ENCODE results near the gene YPEL2.
A peak's percentile ranks its signal among the peaks of the same experiment; 100 is the strongest.

The YPEL2 gene

DNA sequence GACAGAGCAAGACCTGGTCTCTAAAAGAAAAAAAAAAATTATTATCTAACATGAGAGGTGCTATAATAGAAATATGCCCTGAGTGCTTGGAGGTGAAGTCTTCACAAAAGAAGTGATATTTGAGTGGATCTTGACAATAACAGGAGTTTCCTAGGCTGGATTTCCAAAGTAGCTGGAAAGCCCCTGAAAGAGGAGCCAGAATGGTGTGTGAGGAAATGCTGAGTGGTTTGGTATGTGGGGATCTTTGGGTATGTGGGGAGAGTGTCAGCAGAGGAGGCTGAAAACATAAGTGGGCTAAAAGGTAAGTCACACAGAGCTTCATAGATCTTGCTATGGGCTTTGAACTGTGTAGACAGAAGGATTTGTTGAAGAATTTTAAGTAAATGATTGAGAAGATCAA lies 100.1 kb downstream of the YPEL2 start (continued):
- TF ChIP-seq, protein P1, sequence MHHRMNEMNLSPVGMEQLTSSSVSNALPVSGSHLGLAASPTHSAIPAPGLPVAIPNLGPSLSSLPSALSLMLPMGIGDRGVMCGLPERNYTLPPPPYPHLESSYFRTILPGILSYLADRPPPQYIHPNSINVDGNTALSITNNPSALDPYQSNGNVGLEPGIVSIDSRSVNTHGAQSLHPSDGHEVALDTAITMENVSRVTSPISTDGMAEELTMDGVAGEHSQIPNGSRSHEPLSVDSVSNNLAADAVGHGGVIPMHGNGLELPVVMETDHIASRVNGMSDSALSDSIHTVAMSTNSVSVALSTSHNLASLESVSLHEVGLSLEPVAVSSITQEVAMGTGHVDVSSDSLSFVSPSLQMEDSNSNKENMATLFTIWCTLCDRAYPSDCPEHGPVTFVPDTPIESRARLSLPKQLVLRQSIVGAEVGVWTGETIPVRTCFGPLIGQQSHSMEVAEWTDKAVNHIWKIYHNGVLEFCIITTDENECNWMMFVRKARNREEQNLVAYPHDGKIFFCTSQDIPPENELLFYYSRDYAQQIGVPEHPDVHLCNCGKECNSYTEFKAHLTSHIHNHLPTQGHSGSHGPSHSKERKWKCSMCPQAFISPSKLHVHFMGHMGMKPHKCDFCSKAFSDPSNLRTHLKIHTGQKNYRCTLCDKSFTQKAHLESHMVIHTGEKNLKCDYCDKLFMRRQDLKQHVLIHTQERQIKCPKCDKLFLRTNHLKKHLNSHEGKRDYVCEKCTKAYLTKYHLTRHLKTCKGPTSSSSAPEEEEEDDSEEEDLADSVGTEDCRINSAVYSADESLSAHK (tag by site-specific recombination; IDR thresholded peaks at IDR 0.05) = no peak
- TF ChIP-seq ZNF843 (tag by site-specific recombination; IDR thresholded peaks at IDR 0.05) = no peak
- no peak for TF ChIP-seq ZXDB (tag by site-specific recombination; IDR thresholded peaks at IDR 0.05)

DNA sequence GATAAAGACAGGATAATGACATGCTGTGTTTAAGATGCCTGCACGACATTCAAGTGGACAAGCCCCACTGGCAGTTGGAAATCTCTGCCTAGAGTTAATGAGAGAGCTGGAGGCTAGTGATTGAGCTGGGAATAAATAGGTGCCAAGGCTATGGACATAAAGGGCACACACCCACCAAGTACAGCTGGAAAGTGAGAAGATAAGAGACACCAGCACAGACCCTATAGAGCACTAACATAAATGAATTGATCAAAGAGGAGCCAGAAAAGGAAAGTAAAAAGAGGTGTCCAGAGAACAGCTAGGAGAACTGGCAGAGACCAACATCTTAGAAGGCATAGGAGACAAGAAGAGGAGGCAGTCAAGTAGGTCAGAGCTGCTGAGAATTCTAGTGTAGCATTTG lies 101.2 kb downstream of the YPEL2 start:
- no peak overlapping the region for H3K27ac ChIP-seq (ENCODE audit: extremely low read depth, low read depth, low read length)
- POLR2A ChIA-PET = no interaction called here
- TF ChIP-seq SETDB1 (IDR thresholded peaks at IDR 0.05; ENCODE audit: insufficient read length, low read length) (peak; percentile 71), ZNF610 (tag by site-specific recombination; IDR thresholded peaks at IDR 0.05; ENCODE audit: borderline replicate concordance) (no peak)
- H3K9me3 ChIP-seq (ENCODE audit: control insufficient read depth, insufficient read depth, low read depth, low read length) = peaks cover 2% of the 10 kb centered on the region; the same call in 1 of the 2 replicates
- no peak overlapping the region for H3K4me3 ChIP-seq (ENCODE audit: low read depth, low read length)
- no peaks in the 10 kb centered on the region for H3K36me3 ChIP-seq (ENCODE audit: control insufficient read depth in 2 of 2, insufficient read depth in 1 of 2, low read length in 2 of 2)
- peaks cover 4% of the 10 kb centered on the region for H3K4me1 ChIP-seq (ENCODE audit: control insufficient read depth, insufficient read depth, low read length)
- CTCF ChIA-PET = interaction anchor here (0.6 to 15.6 kb wide), 4 partner anchors 9 to 132 kb away, joined by 3 to 290 read pairs (median 12); no protein-coding TSS in a partner anchor

DNA sequence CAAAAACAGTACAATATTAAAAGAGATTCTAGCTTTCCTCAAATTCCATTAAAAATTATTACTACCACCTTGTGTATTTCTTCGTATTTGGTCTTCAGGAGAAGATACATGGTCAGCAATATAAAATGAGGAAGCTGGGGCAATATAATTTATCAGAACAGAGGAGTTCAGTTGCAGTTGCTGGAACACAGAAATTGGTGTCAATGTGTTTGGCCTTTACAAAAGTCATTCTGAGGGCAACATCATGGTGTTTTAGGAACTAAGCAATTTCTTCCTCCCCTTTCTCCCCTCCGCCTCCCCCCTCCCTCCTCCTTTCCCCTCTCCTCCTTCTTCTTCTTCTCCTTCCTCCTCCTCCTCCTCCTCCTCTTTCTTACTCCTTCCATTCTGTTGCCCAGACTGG lies 102.1 kb downstream of the YPEL2 start:
- no peak overlapping the region for H3K27ac ChIP-seq (ENCODE audit: extremely low read depth, low read depth, low read length)
- H3K4me3 ChIP-seq (ENCODE audit: low read depth, low read length) = no peak overlapping the region
- CTCF ChIA-PET = interaction anchor here (0.6 to 15.6 kb wide), 5 partner anchors 10 to 119 kb away, joined by 3 to 290 read pairs (median 4); no protein-coding TSS in a partner anchor
- H3K36me3 ChIP-seq (ENCODE audit: control insufficient read depth in 2 of 2, insufficient read depth in 1 of 2, low read length in 2 of 2) = no peaks in the 10 kb centered on the region
- peaks cover 2% of the 10 kb centered on the region; the same call in 1 of the 2 replicates for H3K9me3 ChIP-seq (ENCODE audit: control insufficient read depth, insufficient read depth, low read depth, low read length)
- peaks cover 4% of the 10 kb centered on the region for H3K4me1 ChIP-seq (ENCODE audit: control insufficient read depth, insufficient read depth, low read length)
- TF ChIP-seq ZNF350 (tag by site-specific recombination; IDR thresholded peaks at IDR 0.05) = no peak
- TF ChIP-seq, protein P2, sequence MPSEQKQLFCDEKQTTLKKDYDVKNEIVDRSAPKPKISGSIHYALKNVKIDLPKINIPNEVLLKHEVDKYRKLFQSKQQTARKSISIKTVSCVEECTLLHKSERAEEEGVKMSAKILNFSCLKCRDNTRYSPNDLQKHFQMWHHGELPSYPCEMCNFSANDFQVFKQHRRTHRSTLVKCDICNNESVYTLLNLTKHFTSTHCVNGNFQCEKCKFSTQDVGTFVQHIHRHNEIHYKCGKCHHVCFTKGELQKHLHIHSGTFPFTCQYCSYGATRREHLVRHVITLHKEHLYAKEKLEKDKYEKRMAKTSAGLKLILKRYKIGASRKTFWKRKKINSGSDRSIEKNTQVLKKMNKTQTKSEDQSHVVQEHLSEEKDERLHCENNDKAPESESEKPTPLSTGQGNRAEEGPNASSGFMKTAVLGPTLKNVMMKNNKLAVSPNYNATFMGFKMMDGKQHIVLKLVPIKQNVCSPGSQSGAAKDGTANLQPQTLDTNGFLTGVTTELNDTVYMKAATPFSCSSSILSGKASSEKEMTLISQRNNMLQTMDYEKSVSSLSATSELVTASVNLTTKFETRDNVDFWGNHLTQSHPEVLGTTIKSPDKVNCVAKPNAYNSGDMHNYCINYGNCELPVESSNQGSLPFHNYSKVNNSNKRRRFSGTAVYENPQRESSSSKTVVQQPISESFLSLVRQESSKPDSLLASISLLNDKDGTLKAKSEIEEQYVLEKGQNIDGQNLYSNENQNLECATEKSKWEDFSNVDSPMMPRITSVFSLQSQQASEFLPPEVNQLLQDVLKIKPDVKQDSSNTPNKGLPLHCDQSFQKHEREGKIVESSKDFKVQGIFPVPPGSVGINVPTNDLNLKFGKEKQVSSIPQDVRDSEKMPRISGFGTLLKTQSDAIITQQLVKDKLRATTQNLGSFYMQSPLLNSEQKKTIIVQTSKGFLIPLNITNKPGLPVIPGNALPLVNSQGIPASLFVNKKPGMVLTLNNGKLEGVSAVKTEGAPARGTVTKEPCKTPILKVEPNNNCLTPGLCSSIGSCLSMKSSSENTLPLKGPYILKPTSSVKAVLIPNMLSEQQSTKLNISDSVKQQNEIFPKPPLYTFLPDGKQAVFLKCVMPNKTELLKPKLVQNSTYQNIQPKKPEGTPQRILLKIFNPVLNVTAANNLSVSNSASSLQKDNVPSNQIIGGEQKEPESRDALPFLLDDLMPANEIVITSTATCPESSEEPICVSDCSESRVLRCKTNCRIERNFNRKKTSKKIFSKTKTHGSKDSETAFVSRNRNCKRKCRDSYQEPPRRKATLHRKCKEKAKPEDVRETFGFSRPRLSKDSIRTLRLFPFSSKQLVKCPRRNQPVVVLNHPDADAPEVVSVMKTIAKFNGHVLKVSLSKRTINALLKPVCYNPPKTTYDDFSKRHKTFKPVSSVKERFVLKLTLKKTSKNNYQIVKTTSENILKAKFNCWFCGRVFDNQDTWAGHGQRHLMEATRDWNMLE (tag by site-specific recombination; conservative IDR thresholded peaks at IDR 0.05; ENCODE audit: low read depth) = no peak
- POLR2A ChIA-PET = no interaction called here

DNA sequence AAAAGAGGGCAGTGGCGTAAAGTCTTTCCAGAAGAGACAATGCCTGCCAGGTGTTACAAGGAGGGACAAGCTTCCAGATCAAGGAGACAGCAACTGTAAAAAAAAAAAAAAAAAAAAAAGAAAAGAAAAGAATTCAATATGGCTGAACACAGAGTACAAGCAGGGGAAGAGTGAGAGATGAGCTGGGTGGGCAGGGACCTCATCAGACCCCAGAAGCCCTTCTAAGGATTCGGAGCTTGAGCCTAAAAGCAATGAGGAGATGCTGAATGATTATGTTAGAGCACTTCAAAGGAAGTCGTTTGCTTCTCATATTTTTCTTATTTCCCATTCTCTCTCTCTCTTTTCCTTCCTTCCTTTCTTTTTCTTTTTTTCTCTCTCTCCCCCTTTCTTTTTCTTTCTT lies 103.0 kb downstream of the YPEL2 start:
- Histone ChIP-seq H3K27ac (ENCODE audit: extremely low read depth, low read depth, low read length) (no peak overlapping the region), H3K4me3 (ENCODE audit: low read depth, low read length) (no peak overlapping the region), H3K4me1 (ENCODE audit: control insufficient read depth, insufficient read depth, low read length) (peaks cover 6% of the 10 kb centered on the region), H3K36me3 (ENCODE audit: control insufficient read depth in 2 of 2, insufficient read depth in 1 of 2, low read length in 2 of 2) (no peaks in the 10 kb centered on the region), H3K9me3 (ENCODE audit: control insufficient read depth, insufficient read depth, low read depth, low read length) (peaks cover 2% of the 10 kb centered on the region; the same call in 1 of the 2 replicates)
- ChIA-PET CTCF (interaction anchor here (0.6 to 15.6 kb wide), 6 partner anchors 11 to 119 kb away, joined by 3 to 290 read pairs (median 4); no protein-coding TSS in a partner anchor), POLR2A (interaction anchor here (0.6 to 0.7 kb wide), 3 partner anchors 11 to 79 kb away, joined by 3 to 6 read pairs (median 5); no protein-coding TSS in a partner anchor)
- TF ChIP-seq, protein P3, sequence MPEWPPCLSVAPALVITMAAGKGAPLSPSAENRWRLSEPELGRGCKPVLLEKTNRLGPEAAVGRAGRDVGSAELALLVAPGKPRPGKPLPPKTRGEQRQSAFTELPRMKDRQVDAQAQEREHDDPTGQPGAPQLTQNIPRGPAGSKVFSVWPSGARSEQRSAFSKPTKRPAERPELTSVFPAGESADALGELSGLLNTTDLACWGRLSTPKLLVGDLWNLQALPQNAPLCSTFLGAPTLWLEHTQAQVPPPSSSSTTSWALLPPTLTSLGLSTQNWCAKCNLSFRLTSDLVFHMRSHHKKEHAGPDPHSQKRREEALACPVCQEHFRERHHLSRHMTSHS (tag by site-specific recombination; IDR thresholded peaks at IDR 0.05) = no peak
- TF ChIP-seq, protein P4, sequence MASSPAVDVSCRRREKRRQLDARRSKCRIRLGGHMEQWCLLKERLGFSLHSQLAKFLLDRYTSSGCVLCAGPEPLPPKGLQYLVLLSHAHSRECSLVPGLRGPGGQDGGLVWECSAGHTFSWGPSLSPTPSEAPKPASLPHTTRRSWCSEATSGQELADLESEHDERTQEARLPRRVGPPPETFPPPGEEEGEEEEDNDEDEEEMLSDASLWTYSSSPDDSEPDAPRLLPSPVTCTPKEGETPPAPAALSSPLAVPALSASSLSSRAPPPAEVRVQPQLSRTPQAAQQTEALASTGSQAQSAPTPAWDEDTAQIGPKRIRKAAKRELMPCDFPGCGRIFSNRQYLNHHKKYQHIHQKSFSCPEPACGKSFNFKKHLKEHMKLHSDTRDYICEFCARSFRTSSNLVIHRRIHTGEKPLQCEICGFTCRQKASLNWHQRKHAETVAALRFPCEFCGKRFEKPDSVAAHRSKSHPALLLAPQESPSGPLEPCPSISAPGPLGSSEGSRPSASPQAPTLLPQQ (tag by site-specific recombination; IDR thresholded peaks at IDR 0.05) = no peak
- no peak for TF ChIP-seq ZBTB8A (tag by site-specific recombination; IDR thresholded peaks at IDR 0.05)
- no peak for TF ChIP-seq ZNF629 (tag by site-specific recombination; IDR thresholded peaks at IDR 0.05)
- no peak for TF ChIP-seq ZNF354C (tag by site-specific recombination; IDR thresholded peaks at IDR 0.05; ENCODE audit: borderline replicate concordance, low read depth)
- TF ChIP-seq, protein P1 (tag by site-specific recombination; IDR thresholded peaks at IDR 0.05) = no peak
- no peak for TF ChIP-seq GFI1B (tag by site-specific recombination; IDR thresholded peaks at IDR 0.05)
- no peak for TF ChIP-seq YY2 (tag by site-specific recombination; IDR thresholded peaks at IDR 0.05)

Data from HEK293 (cell line).